ENCODE data around the gene CYP4A11.
"Not testable (repeated sequence)": the region's sequence is repeated elsewhere in the genome, so short reads cannot be mapped to it uniquely, and the experiment has no call there.

The CYP4A11 gene

DNA sequence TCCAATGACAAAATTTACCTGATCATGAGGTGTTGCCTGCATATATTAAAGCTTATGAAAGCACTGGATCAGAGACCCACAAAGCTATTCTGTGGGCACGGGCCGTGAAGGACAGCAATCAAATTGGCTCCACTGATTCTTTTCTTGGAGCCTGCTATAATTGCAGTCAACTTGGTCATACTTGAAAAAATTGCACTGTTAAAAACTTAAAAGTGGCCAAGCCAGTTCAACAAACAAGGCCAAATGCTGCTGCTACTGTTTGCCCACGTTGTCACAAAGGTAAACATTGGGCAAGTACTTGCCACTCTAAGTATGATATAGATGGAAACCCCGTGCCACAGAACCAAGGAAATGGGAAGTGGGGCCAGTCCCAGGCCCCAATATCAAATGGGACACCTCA lies 37.8 kb downstream of the CYP4A11 start:
- no peak for DNase-seq

DNA sequence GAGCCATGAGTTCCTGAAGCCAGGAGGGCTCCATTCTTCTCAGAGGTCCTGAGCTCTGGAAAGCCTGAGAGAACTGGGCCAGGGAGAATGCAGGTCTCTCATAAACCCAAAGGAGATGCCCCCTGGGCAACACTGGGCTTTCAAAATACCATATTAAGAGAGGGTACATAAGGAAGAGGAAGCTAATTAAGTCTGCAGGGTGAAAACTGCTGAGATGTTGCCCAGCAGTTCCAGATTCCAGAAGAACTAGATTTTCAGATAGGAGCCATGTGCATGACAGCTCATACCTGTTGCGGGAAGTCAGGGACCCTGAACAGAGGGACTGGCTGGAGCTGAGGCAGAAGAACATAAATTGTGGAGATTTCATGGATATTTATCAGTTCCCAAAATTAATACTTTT lies 40.9 kb downstream of the CYP4A11 start:
- DNase-seq: no peak

DNA sequence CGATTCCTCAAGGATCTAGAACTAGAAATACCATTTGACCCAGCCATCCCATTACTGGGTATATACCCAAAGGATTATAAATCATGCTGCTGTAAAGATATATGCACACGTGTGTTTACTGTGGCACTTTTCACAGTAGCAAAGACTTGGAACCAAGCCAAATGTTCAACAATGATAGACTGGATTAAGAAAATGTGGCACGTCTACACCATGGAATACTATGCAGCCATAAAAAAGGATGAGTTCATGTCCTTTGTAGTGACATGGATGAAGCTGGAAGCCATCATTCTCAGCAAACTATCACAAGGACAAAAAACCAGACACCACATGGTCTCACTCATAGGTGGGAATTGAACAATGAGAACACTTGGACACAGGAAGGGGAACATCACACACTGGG lies 59.6 kb downstream of the CYP4A11 start:
- DNase-seq: not testable (repeated sequence)

Data from retina (tissue), 1 donor.